Motor neuron (in vitro differentiated cells): ENCODE results near the gene SUPT4H1. TPM values are rescaled to one million over a fixed set of nuclear protein-coding genes. Genes with fewer than 3 reads are reported as not detected.

Experiments used
- ATAC-seq, 8 experiments: fragments of 200-7000 bp; cut with Tn5 transposase; replicated peaks in 6 of 8; 2 replicates each; pipeline ENCODE4 v1.8.0; 2021; ENCODE audit warnings: mild to moderate bottlenecking in 8 of 8, moderate library complexity in 8 of 8
- H3K27ac ChIP-seq, 2 donors: fragments of 250-450 bp; sonication (Bioruptor Pico); 2 replicates each; pipeline ENCODE4 v1.9.0; 2021; ENCODE audit warnings: antibody characterized with exemption in 2 of 2, mild to moderate bottlenecking in 2 of 2, moderate library complexity in 1 of 2
- H3K4me1 ChIP-seq, 2 donors: fragments of 250-450 bp; sonication (Bioruptor Pico); replicated peaks in 1 of 2; 2 replicates each; pipeline ENCODE4 v1.6.1; 2021; ENCODE audit warnings: antibody characterized with exemption in 2 of 2, mild to moderate bottlenecking in 2 of 2, moderate library complexity in 1 of 2
- H3K4me3 ChIP-seq, 5 donors: fragments of 250-450 bp; sonication (Bioruptor Pico); 2 replicates each; pipeline ENCODE4 v1.9.0; 2021; ENCODE audit warnings: antibody characterized with exemption in 5 of 5, mild to moderate bottlenecking in 5 of 5, moderate library complexity in 4 of 5
- WGBS, 10 experiments: fragments of 450-650 bp; shearing (Covaris generic); methylation state at CpG; one replicate each; pipeline ENCODE4 v1.0.0; 2022; 5-methylcytosine and 5-hydroxymethylcytosine counted together
- in situ Hi-C, 9 experiments: fragments of 400-800 bp; cut with MboI; loops; one replicate each; pipeline ENCODE4 v1.15.0; 2021; ENCODE audit warnings: low sequenced_read_pairs in 9 of 9, low pct_unique_long_range_greater_than_20kb in 2 of 9; ENCODE audit not compliant: unreplicated experiment in 9 of 9
- total RNA-seq, 8 experiments: library from RNA; unstranded; fragments of 300-600 nt; gene quantifications; 2 replicates each; pipeline versions ENCODE4 v1.2.3 to v1.2.4, GENCODE V29; 2022

Gene SUPT4H1
- total RNA-seq, 8 experiments from 2014 or later, result 47.7 to 87.5 (median 62.3) TPM

DNA sequence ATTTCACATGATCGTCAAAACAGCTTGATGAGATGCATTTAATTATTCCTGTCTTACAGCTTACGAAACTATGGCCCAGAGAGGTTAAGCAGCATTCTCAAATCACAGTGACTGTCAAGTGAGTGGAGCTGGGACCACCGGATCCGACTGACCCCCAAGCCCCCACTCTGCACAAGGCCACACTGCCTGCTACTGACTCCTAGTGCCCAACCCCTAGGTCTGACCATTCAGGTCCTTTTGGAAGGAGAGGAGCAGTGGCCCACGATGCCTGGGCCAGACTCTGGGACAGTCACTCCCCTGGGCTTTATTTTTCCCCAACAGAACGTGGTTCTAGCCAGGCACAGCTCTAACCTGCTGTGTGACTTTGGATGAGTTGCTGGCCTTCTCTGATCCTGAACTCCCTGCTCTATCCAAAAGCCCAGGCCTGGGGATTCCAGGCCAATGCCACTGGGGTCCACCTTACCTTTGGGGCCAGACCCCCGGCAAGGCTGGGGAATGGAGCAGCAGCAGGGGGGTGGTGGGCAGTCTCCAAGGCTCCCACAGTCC is 33.3 kb downstream of the SUPT4H1 start:
- in situ Hi-C loops, result loop anchor here in 1 of 9 experiments (10.0 kb wide), 1 partner anchor 126 kb away; no protein-coding TSS in a partner anchor

DNA sequence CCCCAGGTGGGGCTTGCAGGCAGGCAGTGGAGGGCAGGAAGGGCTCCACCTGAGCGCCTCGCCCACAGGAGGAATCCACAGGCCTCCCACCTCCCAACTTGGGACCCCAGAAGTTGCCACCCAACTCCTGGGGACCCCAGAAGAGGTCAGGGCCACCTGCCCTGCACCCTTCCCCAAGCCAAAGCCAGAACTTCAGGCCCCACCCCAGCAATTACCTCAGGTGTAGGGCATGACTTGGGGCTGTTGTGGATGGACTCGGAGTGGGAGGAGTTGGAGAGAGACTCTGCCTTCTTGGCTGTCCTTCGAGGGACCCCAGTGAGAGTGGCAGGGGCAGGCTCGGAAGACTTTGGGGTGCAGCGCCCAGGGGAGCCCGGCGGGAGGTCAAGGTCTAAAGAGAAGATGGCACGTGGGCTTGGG is 33.9 kb downstream of the SUPT4H1 start:
- ATAC-seq, result no peak
- no peak overlapping the region for H3K27ac ChIP-seq
- H3K4me1 ChIP-seq, result no peaks in the 10 kb centered on the region
- 60 to 100% (median 68%) methylated on average over 2 to 4 of the region's 9 CpGs; no CpG with 5 or more reads in 7 of the 10 experiments for WGBS, 10 experiments
- in situ Hi-C loops, result loop anchor here in 1 of 9 experiments (10.0 kb wide), 1 partner anchor 127 kb away; no protein-coding TSS in a partner anchor
- H3K4me3 ChIP-seq, result no peak overlapping the region

More for the DNA sequence above, 33.3 kb downstream of the SUPT4H1 start:
- no peak for ATAC-seq
- WGBS, 10 experiments, result 17 to 88% (median 80%) methylated on average over 1 to 4 of the region's 7 CpGs; no CpG with 5 or more reads in 2 of the 10 experiments
- H3K4me3 ChIP-seq, result no peak overlapping the region
- peaks cover 1 to 2% of the 10 kb centered on the region in 2 donors for H3K4me1 ChIP-seq
- H3K27ac ChIP-seq, result no peak overlapping the region

DNA sequence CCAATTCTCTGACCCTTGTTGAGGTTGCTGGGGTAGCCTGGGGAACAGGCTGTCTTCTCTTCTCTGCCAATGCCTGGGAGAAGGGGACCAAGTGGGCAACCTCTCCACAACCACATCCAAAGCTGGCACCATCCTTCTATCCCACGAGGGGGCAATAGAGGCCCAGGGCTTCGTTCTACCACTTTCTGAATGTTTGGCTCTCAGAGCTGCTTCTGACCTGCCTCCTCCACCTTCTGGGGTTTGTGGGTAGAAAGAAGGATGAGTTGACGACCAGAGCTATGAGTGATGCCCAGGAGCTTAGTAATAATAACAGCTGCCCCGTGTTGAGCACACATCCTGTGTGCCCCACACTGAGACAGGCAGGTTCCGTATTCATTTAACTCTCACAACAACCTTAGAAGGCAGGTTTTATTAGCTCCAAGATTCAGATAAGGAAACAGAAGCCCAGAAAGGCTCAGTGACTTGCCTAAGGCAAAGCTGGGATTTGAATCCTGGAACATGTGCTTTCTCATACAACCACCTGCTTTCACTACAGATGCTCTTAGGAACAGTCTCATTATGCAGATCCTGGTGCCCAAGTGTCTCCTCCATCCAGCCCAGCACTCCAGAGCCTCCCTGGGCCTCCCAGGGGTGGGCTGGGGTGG is 34.5 kb downstream of the SUPT4H1 start:
- Histone ChIP-seq H3K4me3 (no peak overlapping the region), H3K27ac (no peak overlapping the region), H3K4me1 (no peaks in the 10 kb centered on the region)
- in situ Hi-C loops, result loop anchor here in 1 of 9 experiments (10.0 kb wide), 1 partner anchor 127 kb away; no protein-coding TSS in a partner anchor
- WGBS, 10 experiments, result 0 to 28% (median 0%) methylated on average over 1 to 3 of the region's 5 CpGs; no CpG with 5 or more reads in 4 of the 10 experiments
- ATAC-seq, result peak; percentile 42 to 84 (median 48)

DNA sequence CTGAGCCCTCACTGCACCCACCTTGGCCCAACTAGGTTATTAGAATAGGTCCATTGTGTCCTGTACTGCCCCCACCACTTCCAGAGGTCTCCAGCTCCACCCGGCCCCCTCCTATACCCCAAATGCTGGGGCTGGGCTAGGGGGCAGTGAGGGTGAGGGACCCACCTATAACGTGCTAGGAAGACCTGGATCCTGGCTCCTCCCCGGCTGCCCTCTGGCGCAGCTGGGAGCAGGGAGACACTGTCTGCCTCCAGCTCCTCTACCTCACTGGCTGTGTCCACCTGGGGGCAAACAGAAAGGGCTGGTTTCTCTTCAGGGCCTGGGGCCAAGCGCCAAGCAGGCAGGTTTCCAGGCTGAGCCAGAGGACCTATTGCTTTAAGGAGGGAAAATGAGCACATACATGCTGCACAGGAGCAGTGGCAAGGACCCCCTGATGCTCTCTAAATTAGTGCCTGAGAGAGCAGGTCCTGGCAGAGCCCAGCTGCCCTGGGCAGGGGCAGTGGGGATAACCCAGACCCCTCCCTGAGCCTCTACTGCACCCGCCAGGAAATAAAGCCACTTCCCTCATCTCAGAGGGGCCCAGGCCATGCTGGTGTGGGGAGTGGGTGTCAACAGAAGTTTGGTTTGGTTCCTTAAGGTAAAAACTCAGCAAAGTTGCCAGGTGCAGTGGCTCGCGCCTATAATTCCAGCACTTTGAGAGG is 35.6 kb downstream of the SUPT4H1 start:
- H3K27ac ChIP-seq, result no peak overlapping the region
- WGBS, 10 experiments, result 67 to 100% (median 87%) methylated on average over 1 to 4 of the region's 8 CpGs; no CpG with 5 or more reads in 5 of the 10 experiments
- no peak for ATAC-seq
- in situ Hi-C loops, result loop anchor here in 1 of 9 experiments (10.0 kb wide), 1 partner anchor 128 kb away; no protein-coding TSS in a partner anchor
- H3K4me1 ChIP-seq, result no peaks in the 10 kb centered on the region
- H3K4me3 ChIP-seq, result no peak overlapping the region

DNA sequence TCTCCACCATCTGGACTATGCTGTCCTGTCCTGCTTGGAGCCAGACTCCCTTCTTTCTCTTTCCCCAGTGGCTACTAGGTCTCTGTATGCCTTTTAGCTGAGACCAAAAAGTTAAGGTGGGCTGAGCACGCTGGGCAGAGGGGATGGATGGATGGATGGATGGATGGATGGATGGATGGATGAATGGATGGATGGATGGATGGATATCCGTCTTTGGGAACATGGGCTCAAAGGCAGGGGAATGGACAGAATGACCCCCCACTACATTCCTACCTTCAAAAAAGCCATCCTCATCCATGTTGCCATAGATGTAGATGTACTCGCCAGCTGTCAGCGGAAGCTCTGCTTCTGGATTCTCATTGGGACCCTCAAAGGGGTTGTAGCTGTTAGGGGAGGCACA is 36.3 kb downstream of the SUPT4H1 start:
- in situ Hi-C loops, result loop anchor here in 1 of 9 experiments (10.0 kb wide), 1 partner anchor 129 kb away; no protein-coding TSS in a partner anchor
- no peak overlapping the region for H3K4me3 ChIP-seq
- H3K4me1 ChIP-seq, result no peaks in the 10 kb centered on the region
- no peak overlapping the region for H3K27ac ChIP-seq
- 36 to 92% (median 66%) methylated on average over 1 to 4 of the region's 4 CpGs; no CpG with 5 or more reads in 6 of the 10 experiments for WGBS, 10 experiments
- ATAC-seq, result no peak

DNA sequence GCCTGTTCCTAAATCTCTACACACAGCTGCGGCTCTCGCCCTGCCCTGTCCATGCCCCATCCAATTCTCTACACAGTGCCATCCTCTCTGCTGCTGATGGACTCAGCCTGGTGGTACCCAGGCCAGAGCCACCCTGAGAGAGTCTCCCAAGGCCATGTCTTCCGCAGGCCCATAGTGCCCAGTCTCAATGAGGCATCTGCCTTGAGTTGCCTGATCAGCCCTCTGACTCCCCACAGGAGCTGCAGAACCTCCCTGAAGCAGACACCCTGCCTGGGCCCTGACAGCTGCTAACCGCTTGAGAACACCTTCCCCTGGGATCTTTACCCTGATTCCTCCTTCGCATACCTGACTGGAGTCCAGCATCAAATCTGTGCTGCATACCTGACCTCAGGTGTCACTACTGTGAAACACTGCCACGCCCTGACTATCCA is 36.7 kb downstream of the SUPT4H1 start:
- Histone ChIP-seq H3K4me3 (no peak overlapping the region), H3K27ac (no peak overlapping the region), H3K4me1 (no peaks in the 10 kb centered on the region)
- WGBS, 10 experiments, result 47 to 100% (median 90%) methylated on average over 1 to 3 of the region's 6 CpGs; no CpG with 5 or more reads in 4 of the 10 experiments
- no peak for ATAC-seq
- in situ Hi-C loops, result loop anchor here in 1 of 9 experiments (10.0 kb wide), 1 partner anchor 130 kb away; no protein-coding TSS in a partner anchor

DNA sequence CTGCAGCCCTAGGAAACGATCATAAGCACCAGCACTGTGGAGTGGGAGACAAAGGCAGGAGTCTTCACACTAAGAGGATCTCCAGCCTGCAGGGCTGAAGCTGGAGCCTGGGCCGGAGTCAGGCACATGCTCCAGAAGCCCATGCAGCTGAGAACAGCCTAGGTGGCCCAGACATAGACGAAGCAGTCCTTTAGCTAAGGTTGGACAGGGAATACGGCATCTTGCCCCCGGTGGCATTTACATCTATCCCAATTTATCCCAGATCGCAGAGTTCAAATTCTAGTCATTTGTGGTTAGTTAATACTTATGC is 37.3 kb downstream of the SUPT4H1 start:
- Histone ChIP-seq H3K4me3 (no peak overlapping the region), H3K4me1 (no peaks in the 10 kb centered on the region), H3K27ac (no peak overlapping the region)
- no peak for ATAC-seq
- WGBS, 10 experiments, result 43 to 100% (median 78%) methylated on average over 1 to 5 of the region's 6 CpGs; no CpG with 5 or more reads in 2 of the 10 experiments
- in situ Hi-C loops, result loop anchor here in 1 of 9 experiments (10.0 kb wide), 1 partner anchor 130 kb away; no protein-coding TSS in a partner anchor

DNA sequence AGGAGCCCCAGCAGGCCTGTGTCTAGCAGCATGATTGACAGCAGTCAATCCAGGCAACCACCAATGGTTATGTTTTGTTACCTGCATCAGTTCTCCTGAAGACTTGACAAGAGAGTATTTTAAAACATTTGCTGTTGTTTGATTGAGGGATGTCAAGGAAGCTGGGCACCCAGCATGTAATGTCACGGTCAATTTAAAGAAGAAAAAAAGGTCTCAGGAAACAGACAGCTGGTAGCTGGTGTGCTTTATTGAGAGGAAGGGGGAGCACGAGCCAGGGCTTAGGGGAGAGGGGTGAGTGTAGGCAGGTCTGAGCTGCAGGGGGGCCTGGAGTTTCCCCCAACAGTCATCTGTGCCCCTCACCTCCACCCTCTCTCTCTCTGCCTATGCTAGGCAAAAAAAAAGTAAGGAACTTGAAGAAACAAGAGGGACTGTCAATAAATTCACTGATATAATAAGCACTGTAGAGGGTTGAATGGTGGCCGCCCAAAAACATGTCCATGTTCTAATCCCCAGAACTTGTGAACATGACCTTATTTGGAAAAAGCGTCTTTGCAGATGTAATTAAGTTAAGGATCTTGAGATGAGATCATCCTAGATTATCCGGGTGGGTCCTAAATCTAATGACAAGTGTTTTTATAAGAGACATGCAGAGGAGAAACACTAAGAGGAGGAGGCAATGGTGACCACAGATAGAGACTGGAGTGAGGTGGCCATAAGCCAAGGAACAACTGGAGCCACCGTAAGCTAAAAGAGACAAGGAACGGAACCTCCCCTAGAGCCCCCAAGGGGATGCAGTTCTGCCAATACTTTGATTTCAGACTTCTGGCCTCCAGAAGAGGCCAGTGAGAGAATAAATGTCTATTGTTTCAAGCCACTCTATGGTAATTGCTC is 37.9 kb downstream of the SUPT4H1 start:
- Histone ChIP-seq H3K4me3 (no peak overlapping the region), H3K4me1 (no peaks in the 10 kb centered on the region), H3K27ac (no peak overlapping the region)
- 22 to 100% (median 70%) methylated on average over 2 to 7 of the region's 7 CpGs; no CpG with 5 or more reads in 1 of the 10 experiments for WGBS, 10 experiments
- in situ Hi-C loops, result loop anchor here in 1 of 9 experiments (10.0 kb wide), 1 partner anchor 131 kb away; no protein-coding TSS in a partner anchor
- peak in 3 of 8 experiments; percentile 38 to 72 (median 61) for ATAC-seq

DNA sequence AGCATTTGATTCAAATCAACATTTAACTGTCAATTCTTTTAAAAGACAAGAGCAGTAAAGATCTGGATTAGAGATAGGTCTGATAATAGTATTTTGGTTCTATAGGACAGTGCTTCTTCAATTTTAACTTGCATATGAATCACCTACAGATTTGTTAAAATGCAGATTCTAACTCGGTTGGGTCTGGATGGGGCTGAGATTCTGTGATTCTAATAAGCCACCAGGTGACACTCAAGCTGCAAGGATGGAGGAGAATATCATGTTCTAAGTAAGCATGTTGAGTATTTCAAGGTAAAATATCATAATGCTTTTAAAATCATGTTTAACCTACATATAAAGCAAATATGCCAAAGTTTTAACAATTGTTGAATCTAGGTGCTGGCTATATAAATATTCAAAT is 39.2 kb downstream of the SUPT4H1 start:
- Histone ChIP-seq H3K27ac (no peak overlapping the region), H3K4me1 (no peaks in the 10 kb centered on the region), H3K4me3 (no peak overlapping the region)
- in situ Hi-C loops, result loop anchor here in 1 of 9 experiments (10.0 kb wide), 1 partner anchor 132 kb away; no protein-coding TSS in a partner anchor
- ATAC-seq, result no peak
- 0 to 50% (median 17%) methylated on average over 1 of the region's 1 CpG; no CpG with 5 or more reads in 2 of the 10 experiments for WGBS, 10 experiments

DNA sequence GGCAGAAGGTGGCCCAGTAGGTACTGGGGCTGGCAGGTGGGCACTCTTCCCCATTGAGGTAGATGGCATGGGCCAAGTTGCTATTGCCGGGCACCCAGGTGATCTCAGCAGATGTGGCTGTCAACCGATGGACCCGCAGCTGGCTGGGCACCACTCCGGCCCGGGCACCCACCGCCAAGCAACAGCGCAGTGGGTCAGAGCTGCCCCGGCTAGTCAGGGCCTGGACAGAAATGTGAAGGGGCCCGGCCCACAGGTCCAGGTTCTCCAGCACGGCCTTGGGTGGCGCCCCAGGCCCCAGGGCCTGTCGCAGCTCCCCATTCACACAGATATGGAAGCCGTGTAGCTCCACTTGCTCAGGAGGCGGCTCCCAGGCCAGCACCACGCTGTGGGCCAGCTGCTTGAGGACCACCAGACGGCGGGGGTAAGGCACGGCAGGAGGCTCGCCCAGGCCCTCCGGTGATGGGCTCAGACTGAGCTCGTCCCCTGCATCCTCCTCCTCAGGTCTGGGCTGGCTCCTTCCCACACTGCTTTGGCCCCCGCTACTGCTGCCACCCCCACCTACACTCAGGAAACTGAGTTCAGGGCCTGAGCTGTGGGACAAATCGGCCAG is 39.9 kb downstream of the SUPT4H1 start:
- Histone ChIP-seq H3K4me3 (no peak overlapping the region), H3K27ac (no peak overlapping the region), H3K4me1 (no peaks in the 10 kb centered on the region)
- in situ Hi-C loops, result loop anchor here in 1 of 9 experiments (10.0 kb wide), 1 partner anchor 133 kb away; no protein-coding TSS in a partner anchor
- ATAC-seq, result no peak
- WGBS, 10 experiments, result 40 to 100% (median 60%) methylated on average over 1 to 7 of the region's 23 CpGs; no CpG with 5 or more reads in 5 of the 10 experiments

DNA sequence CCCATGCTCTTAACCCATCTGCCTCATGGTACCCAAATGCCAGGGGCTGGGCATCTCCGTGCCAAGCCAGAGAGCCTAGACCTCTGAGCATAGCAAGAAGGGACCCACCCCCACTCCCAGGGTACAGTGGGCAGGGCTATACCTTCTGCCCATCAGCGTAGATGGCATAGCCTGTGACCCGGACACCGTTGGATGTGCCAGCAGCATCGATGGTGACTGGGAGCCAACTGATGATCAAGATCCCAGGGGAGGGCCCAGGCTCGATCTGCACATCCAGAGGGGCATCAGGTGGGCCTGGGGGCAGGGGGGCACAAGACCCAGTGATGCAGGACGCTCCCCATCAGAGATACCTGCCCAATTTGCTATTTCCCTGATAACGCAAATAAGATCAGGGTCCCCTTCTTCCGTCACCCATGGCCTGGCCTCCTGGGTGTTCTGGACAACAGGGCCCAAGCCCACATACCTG is 40.5 kb downstream of the SUPT4H1 start:
- Histone ChIP-seq H3K27ac (no peak overlapping the region), H3K4me3 (no peak overlapping the region), H3K4me1 (no peaks in the 10 kb centered on the region)
- ATAC-seq, result no peak
- WGBS, 10 experiments, result 83 to 100% (median 100%) methylated on average over 1 of the region's 9 CpGs; no CpG with 5 or more reads in 7 of the 10 experiments
- in situ Hi-C loops, result loop anchor here in 1 of 9 experiments (10.0 kb wide), 1 partner anchor 133 kb away; no protein-coding TSS in a partner anchor
